A549 (cell line): ENCODE results near the gene PLEKHA7. TPM values are rescaled to one million over a fixed set of nuclear protein-coding genes. Genes with fewer than 3 reads are reported as not detected.

Experiments
- ATAC-seq, 2 experiments: fragments of 200-7000 bp in 1 of 2; fragments of >200 bp in 1 of 2; cut with Nextera tagmentation in 1 of 2; cut with Tn5 transposase in 1 of 2; 3 replicates each; pipeline versions ENCODE4 v1.8.0 to v1.9.1; 2018 to 2020; ENCODE audit warnings: mild to moderate bottlenecking in 1 of 2, moderate library complexity in 1 of 2
- CTCF ChIA-PET: fragments of 300-600 bp; sonication (Branson Sonifier 250); formaldehyde crosslinking; extraction: SDS; loops from one replicate; lab custom pipeline; 2021; ENCODE audit warnings: antibody characterized with exemption, inconsistent platforms; lab: Yijun Ruan, JAX
- POLR2A ChIA-PET: fragments of 350-600 bp; formaldehyde crosslinking; extraction: SDS; loops from one replicate; lab custom pipeline; 2021; ENCODE audit warnings: antibody characterized with exemption, inconsistent platforms; lab: Yijun Ruan, JAX
- DNase-seq, 2 experiments: peaks; one replicate each; pipeline versions ENCODE4 v3.0.0 to v3.0.0-alpha.2; 2011 to 2016; ENCODE audit warnings: low read depth in 1 of 2, low spot score in 1 of 2
- FAIRE-seq: peaks from 2 replicates; lab custom pipeline; 2011; peaks lifted over from hg19 to GRCh38; lab: Jason Lieb, UNC
- H3K27ac ChIP-seq, 2 experiments: fragments of >200 bp; sonication (Bioruptor Twin); formaldehyde crosslinking; 3 replicates each; pipeline ENCODE4 v1.5.1; 2016 to 2017
- H3K4me1 ChIP-seq: fragments of >200 bp; sonication (Bioruptor Twin); formaldehyde crosslinking; 3 replicates; pipeline ENCODE4 v1.6.1; 2016
- H3K4me2 ChIP-seq: fragments of >200 bp; sonication (Bioruptor Twin); formaldehyde crosslinking; 3 replicates; pipeline ENCODE4 v1.6.1; 2016
- H3K4me3 ChIP-seq: fragments of >200 bp; sonication (Bioruptor Twin); formaldehyde crosslinking; 3 replicates; pipeline ENCODE4 v1.5.1; 2016
- H3K9me3 ChIP-seq: fragments of >200 bp; sonication (Bioruptor Twin); formaldehyde crosslinking; 3 replicates; pipeline ENCODE4 v1.6.1; 2016
- CBX2 ChIP-seq: fragments of 200-600 bp; sonication (generic); IDR thresholded peaks from 2 replicates; pipeline ENCODE4 v1.6.1; 2016; ENCODE audit warnings: low read depth, mild to moderate bottlenecking, borderline replicate concordance
- E2F6 ChIP-seq: IDR thresholded peaks from 2 replicates; pipeline ENCODE4 v1.6.1; 2012; ENCODE audit warnings: low read depth, borderline replicate concordance
- EHF ChIP-seq: fragments of 250-450 bp; sonication (Bioruptor Pico); IDR thresholded peaks from 2 replicates; pipeline ENCODE4 v1.5.0; 2020; ENCODE audit warnings: mild to moderate bottlenecking
- HMGXB4 ChIP-seq: fragments of 250-450 bp; sonication (Bioruptor Pico); IDR thresholded peaks from 2 replicates; pipeline ENCODE4 v1.5.0; 2021; ENCODE audit warnings: mild to moderate bottlenecking, moderate library complexity, borderline replicate concordance
- KDM1A ChIP-seq: fragments of 200-600 bp; sonication (generic); IDR thresholded peaks from 2 replicates; pipeline ENCODE4 v1.6.1; 2016; ENCODE audit warnings: low read depth, mild to moderate bottlenecking
- KDM5A ChIP-seq: fragments of 200-600 bp; sonication (generic); IDR thresholded peaks from 2 replicates; pipeline ENCODE4 v1.6.1; 2016; ENCODE audit warnings: antibody characterized with exemption, mild to moderate bottlenecking
- NPAS2 ChIP-seq: fragments of 250-450 bp; sonication (Bioruptor Pico); IDR thresholded peaks from 2 replicates; pipeline ENCODE4 v1.8.0; 2022; ENCODE audit warnings: mild to moderate bottlenecking, moderate library complexity, borderline replicate concordance
- RCOR1 ChIP-seq: fragments of 150-350 bp; IDR thresholded peaks from 2 replicates; pipeline ENCODE4 v1.6.1; 2014; ENCODE audit warnings: antibody characterized with exemption, low read length, low read depth
- RFX5 ChIP-seq: fragments of 450-650 bp; IDR thresholded peaks from 2 replicates; pipeline ENCODE4 v1.7.1; 2014; ENCODE audit warnings: antibody characterized with exemption, mild to moderate bottlenecking, moderate library complexity
- TFCP2L1 ChIP-seq: fragments of 250-450 bp; sonication (Bioruptor Pico); IDR thresholded peaks from 2 replicates; pipeline ENCODE4 v1.5.0; 2021; ENCODE audit warnings: mild to moderate bottlenecking
- WGBS: methylation state at CpG from one replicate; pipeline ENCODE4 v1.1.6; 2017; ENCODE audit errors: missing lambda C conversion rate; 5-methylcytosine and 5-hydroxymethylcytosine counted together
- polyA plus RNA-seq, 4 experiments: library from polyadenylated mRNA; depleted of rRNA in 3 of 4; stranded (reverse); fragments of >200 nt; fragmentation: RNase III in 1 of 4; extraction: RNeasy Plus Mini Kit Qiagen cat#74134 plus additional on column Dnase treatment in 1 of 4; gene quantifications; 2 replicates in 3 of 4; 3 replicates in 1 of 4; pipeline ENCODE4 v1.2.3, GENCODE V29; 2011 to 2017
- TF ChIP-seq, protein P1 (sequence below): fragments of 200-600 bp; sonication (generic); IDR thresholded peaks from 2 replicates; pipeline ENCODE4 v1.6.1; 2016; ENCODE audit warnings: antibody characterized with exemption, mild to moderate bottlenecking, moderate library complexity
- TF ChIP-seq, protein P2 (sequence below): fragments of 150-350 bp; IDR thresholded peaks from 2 replicates; pipeline ENCODE4 v1.6.1; 2014; ENCODE audit warnings: low read depth, mild to moderate bottlenecking, low read length

Gene PLEKHA7
- polyA plus RNA-seq, 2 of the 4 experiments (the other 2 are of a cell fraction): 8.7 to 13.8 TPM

DNA sequence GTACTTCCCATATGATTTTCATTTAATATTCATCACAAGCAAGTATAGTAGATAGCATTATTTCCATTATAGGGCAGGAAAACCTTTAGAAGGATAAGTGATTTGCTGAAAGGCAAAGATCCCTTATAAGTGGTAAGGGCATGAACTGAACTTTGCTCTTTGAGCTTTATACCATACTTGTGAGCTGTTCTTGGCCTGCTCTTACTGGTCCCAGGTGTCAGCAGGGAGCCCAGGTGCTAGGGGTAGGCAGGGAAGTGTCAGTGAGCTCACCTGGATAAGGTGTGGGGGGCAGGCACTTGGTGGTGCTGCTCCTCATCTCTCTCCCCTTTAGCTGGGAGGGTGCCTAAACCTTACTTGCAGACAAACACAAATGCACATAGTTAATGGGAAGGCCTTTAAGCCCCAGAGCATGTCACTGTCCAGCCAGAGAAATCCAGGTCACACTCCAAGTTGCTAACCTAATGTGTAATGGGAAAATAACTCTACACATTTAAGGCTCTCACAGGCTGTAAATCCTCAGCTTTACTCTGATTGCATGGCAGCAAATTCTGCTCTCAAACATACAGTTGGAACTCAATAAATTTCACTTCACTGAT, 114.4 kb downstream of the PLEKHA7 start:
- ATAC-seq (no peak), FAIRE-seq (no peak), DNase-seq (no peak)
- no peak for TF ChIP-seq HMGXB4 (CRISPR knock-in tag)
- TF ChIP-seq, protein P1, sequence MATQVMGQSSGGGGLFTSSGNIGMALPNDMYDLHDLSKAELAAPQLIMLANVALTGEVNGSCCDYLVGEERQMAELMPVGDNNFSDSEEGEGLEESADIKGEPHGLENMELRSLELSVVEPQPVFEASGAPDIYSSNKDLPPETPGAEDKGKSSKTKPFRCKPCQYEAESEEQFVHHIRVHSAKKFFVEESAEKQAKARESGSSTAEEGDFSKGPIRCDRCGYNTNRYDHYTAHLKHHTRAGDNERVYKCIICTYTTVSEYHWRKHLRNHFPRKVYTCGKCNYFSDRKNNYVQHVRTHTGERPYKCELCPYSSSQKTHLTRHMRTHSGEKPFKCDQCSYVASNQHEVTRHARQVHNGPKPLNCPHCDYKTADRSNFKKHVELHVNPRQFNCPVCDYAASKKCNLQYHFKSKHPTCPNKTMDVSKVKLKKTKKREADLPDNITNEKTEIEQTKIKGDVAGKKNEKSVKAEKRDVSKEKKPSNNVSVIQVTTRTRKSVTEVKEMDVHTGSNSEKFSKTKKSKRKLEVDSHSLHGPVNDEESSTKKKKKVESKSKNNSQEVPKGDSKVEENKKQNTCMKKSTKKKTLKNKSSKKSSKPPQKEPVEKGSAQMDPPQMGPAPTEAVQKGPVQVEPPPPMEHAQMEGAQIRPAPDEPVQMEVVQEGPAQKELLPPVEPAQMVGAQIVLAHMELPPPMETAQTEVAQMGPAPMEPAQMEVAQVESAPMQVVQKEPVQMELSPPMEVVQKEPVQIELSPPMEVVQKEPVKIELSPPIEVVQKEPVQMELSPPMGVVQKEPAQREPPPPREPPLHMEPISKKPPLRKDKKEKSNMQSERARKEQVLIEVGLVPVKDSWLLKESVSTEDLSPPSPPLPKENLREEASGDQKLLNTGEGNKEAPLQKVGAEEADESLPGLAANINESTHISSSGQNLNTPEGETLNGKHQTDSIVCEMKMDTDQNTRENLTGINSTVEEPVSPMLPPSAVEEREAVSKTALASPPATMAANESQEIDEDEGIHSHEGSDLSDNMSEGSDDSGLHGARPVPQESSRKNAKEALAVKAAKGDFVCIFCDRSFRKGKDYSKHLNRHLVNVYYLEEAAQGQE: no peak
- TF ChIP-seq, protein P2, sequence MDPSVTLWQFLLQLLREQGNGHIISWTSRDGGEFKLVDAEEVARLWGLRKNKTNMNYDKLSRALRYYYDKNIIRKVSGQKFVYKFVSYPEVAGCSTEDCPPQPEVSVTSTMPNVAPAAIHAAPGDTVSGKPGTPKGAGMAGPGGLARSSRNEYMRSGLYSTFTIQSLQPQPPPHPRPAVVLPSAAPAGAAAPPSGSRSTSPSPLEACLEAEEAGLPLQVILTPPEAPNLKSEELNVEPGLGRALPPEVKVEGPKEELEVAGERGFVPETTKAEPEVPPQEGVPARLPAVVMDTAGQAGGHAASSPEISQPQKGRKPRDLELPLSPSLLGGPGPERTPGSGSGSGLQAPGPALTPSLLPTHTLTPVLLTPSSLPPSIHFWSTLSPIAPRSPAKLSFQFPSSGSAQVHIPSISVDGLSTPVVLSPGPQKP: no peak
- TF ChIP-seq NPAS2 (CRISPR knock-in tag): no peak
- ChIA-PET CTCF (interaction anchor here (1.6 kb wide), 1 partner anchor 13 kb away, joined by 3 read pairs; no protein-coding TSS in a partner anchor), POLR2A (no interaction called here)
- H3K4me3 ChIP-seq: no peak overlapping the region
- H3K27ac ChIP-seq: no peak overlapping the region
- peaks cover 10% of the 10 kb centered on the region for H3K4me1 ChIP-seq
- H3K9me3 ChIP-seq: no peaks in the 10 kb centered on the region
- no peak overlapping the region for H3K4me2 ChIP-seq

DNA sequence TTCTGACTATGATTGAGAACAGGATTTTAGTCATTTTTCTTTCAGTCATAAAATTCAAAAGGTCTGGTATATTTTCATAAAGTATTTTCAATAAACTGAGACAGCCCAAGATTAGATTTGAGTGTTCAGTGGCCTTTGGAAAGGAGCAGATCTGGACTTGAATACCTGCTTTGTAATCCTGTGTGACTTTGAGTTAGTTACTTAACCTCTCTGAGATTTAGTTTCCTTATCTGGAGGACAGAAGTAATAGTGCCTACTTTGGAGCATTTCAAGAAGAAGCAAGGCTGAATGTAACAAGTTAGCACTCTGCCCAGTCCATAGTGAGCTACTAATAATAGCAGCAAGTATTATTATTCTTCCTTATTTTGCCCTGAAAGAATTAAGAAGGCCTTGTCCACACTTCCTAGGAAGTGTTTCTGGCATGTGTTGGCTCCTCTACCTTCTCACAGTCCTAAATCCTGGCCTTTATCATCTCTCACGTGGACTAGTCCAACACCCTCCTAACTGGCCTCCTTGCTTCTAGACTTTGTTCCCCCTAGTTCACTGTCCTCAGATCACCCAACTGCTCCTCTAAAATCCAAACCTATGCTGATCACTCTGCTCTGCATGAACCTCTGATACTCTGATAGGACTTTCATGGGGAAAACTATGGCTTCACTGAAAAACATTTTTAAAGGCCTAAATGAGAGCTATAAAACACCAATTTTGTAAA, 115.8 kb downstream of the PLEKHA7 start:
- no peak for ATAC-seq
- Histone ChIP-seq H3K9me3 (no peaks in the 10 kb centered on the region), H3K4me3 (no peak overlapping the region), H3K4me1 (peaks cover 10% of the 10 kb centered on the region), H3K27ac (no peak overlapping the region), H3K4me2 (no peak overlapping the region)
- POLR2A ChIA-PET: no interaction called here
- no peak for DNase-seq
- WGBS: 86% methylated on average over 1 of the region's 1 CpG
- TF ChIP-seq E2F6: no peak
- TF ChIP-seq KDM1A: no peak
- TF ChIP-seq RFX5: no peak
- TF ChIP-seq CBX2: no peak
- no peak for TF ChIP-seq RCOR1
- TF ChIP-seq KDM5A: no peak
- TF ChIP-seq TFCP2L1 (CRISPR knock-in tag): no peak
- no peak for TF ChIP-seq EHF
- no peak for TF ChIP-seq NPAS2 (CRISPR knock-in tag)
- TF ChIP-seq, protein P1: no peak
- TF ChIP-seq, all 56 proteins: peak for 0
- CTCF ChIA-PET: no interaction called here
- FAIRE-seq: no peak
